SKM-1 (cell line): ENCODE data around the gene HLA-DRA.

Experiments used
- DNase-seq: peaks from one replicate; lab custom pipeline; 2025; ENCODE audit not compliant: unreplicated experiment; lab: John Stamatoyannopoulos, UW

HLA-DRA gene

DNA sequence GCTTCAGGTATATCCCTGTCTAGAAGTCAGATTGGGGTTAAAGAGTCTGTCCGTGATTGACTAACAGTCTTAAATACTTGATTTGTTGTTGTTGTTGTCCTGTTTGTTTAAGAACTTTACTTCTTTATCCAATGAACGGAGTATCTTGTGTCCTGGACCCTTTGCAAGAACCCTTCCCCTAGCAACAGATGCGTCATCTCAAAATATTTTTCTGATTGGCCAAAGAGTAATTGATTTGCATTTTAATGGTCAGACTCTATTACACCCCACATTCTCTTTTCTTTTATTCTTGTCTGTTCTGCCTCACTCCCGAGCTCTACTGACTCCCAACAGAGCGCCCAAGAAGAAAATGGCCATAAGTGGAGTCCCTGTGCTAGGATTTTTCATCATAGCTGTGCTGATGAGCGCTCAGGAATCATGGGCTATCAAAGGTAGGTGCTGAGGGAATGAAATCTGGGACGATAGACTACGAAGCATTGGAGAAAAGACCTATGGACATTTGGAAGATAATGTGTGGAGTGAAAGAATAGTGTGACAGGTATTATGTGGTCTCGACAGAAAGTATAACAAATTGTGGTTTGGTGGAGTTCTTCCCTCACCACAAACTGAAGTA is at the start of gene HLA-DRA:
HLA-DRA (plus strand) TSS at position 286 of the 613 bp plus-strand sequence; CDS start at position 350, 64 bp downstream.
- DNase-seq, result peak; percentile 57

DNA sequence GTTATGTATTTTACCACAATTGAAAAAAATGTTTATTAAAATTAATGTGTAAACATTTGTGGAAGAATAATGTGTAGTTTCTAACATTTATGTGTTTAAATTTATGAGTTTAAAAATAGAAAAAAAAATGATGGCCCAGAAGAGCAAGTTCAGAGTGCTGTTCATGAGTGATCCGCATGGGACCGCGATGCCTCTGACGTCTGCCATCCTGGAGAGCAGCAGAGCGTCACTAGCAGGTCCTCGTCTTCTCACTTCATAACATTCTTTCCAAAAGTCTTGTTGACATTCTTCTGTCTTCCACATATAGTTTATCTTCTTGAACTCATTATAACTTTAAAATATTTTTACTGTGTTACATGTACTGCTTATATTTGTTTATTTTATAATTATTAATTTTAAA is 48.2 kb upstream of the HLA-DRA start:
- DNase-seq, result no peak

DNA sequence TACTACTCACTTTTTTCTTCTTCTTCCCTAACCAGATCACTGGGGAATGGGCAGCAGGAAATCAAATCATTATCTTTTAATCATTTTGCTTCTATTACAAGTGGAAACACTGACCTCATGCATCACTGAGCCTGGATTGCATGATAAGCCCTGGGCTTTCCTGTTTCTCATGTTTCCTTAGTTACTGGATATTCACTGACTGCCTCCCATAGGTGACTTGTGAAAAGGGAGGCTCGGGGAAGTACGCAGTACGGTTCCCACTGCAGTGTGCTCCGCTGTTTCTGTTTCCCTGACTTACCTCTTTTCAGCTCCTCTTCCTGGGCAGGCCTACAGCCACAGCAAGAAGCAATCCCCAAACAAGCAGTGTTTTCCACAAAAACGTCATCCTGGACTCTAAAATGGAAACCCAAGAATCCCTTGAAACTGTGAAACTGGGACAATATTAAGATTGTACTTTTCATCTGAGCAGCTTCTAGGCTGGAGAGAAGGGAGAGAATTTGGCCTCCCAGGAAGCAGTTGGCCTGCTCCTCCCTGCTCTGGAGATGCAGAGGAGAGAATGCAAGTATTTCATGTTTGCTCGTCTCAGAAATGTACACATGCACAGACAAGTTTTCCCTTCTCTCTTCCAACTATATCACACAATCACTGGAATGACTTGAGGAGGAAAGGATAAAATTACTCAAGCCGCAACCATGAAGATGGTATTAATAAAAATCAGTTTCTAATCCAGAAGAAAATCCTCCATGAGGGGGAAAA is 45.8 kb upstream of the HLA-DRA start:
- no peak for DNase-seq

DNA sequence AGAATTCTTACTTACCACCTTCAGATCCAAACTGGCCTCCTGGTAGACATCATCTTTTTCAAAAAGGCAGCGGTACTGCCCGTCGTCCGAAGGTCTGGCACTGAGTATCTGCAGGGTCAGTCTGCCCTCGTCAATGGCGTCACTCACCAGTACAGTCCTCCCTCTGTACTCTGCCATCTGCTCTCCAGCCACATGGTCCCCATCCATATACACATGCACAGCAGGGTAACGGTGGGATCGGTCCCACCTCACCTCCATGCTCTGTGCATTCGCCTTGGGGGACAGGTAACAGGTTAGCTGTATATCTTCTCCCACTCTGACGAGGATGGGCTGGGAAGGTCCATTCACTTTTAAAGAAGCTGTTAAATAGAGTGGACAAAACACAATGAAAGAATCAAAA is 43.7 kb upstream of the HLA-DRA start:
- DNase-seq, result no peak

DNA sequence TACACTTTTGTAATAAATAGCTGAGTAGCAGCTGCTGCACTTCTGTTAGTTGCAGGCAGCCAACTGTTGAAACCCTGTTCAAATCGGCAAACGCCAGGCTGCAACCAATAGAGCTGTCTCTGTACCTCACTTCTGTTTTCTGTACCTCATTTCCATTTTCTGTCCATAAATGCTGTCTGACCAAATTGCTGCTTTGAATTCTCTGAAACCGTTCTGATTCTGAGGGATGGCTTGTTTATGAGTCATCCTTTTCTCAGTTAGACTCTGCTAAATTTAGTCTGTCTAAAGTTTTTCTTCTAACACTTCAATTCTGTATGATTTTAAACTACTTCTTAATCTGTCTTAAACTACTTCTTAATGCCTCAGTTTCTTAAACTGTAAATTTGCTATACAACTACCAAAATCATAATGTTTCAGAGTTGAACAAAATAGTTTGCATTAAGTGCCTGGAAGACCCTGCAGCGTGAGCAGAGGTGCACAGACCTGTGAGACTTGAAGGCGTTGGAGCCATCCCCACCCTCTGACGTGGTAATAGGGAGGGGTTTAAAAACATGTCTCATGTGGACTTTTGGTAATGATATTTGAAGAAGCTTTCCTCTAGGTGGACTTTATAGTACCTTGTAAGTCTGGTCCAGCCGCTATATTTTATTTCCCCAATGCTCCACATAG is 42.3 kb upstream of the HLA-DRA start:
- no peak for DNase-seq

DNA sequence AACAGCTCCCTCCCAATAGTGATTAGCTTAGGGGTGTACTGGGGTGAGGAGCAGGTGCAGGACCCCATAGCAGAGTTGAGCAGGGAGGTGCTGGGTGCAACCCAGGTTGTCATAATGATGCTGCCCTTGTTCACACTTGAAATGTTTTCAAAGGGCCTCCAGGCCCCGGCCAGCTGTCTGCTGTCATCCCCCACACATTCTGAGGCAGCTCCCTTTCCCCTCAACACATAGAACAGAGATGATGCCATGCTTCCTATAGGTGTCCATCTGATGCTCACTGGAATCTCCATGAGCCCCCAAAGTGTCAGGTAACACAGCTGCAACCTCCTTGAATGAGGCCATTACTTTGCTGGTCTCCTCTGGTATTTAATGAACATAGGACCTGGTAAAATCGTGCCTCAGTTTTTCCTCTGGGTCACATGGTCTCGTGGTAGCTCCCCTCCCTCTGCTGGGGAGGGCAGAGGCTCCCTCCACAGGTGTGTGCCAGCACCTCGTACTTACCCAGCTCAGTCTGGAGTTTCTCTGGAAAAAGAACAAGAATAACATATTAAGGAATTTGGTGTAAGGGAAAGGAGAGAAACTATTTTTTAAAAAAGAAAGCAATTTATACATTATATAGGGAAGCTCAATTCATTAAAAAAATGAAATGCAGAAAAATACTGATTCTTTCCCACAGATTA is 38.3 kb upstream of the HLA-DRA start:
- DNase-seq, result no peak

DNA sequence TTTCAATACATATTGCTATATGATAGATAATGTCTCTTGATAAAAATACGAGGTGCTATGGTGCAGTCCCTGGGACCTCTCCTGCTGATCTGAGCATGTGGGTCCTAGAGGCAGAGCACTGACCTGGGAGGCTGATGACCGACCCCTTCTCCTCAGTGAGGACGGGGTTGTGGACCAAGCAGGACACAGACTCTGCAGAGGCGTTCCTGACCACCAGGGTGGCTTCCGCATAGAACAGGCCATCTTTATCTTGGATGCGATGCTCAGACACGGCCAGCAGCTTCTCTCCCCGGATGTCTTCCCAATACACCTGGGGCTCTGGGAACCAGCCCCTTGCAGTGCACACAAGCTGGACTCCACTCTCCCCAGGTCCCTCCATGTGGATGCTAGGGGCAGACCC is 36.9 kb upstream of the HLA-DRA start:
- DNase-seq, result no peak

DNA sequence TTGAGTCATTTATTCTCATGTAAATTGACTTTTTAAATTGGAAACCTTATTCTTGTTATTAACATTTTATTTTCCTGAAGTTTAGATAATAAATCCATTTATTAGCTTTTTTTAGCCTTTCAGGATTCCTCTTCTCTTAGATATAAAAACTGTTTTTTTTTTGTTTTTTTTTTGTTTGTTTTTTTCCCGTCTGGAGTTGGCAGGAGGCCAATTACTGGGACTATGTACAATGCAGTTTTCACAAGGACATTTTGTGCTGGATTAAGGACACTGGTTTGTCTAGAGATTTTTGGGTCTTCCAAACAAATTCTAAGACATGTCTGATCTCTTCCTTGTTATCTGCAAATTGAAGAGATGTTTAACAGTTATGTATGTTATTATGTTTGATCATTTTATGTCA is 34.0 kb upstream of the HLA-DRA start:
- DNase-seq, result no peak

DNA sequence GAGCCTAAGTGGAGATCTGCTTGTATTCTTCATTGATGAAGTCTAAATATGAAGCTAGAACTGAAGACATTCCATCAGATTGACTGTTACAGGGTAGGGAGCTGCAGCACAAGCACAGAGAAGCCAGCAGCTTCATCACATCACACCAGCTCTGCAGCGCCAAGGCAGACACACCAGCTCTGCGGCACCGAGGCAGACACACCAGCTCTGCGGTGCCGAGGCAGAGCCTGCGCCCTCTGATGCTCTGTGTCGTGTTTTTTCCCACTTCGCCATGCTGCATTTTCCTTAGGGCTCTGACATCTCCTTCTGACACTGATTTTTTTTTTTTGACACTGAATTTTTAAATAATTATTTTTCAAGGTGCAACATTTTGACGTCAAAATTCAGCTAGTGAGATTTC is 33.5 kb upstream of the HLA-DRA start:
- no peak for DNase-seq

DNA sequence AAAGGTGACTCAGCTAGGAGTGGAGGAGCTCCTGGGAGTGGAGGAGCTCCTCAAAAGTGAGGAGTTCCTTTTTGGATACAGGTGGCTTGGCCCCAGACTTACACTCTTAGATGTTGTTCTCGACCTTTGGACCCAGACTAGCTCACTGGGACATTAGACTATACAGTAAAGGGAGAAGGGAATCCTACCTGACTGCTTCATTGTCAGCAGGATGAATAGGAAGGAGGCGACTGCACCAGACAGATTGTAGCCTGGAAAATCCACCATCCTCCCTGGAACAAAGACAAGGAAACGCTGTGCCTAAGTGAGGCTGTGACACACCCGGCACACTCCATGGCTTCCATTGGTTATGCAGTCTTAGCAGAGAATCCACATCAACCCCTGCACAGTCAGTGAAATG is 32.8 kb upstream of the HLA-DRA start, which contains the start of gene BTNL2:
BTNL2 (minus strand) TSS at position 325 of the 400 bp plus-strand sequence; CDS start at position 267, 58 bp downstream.
- DNase-seq, result no peak

DNA sequence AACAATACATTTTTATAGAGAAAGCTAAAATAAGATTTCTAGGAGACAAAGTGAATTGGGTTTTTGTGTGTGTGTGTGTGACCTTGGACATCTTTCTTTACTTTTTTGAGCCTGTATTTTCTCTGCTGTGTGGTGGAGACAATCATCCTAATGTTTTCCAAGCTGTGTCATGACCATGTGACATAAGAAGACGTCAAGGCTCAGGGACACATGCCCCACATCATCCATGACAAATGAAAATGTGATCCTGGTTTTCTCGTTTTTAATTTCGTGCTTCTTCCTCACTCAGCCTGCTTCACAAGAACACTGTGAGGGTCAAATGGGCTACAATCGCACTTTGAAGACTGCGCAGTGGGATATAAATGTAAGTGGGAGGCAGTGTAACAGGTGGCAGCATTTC is 28.8 kb upstream of the HLA-DRA start:
- no peak for DNase-seq

DNA sequence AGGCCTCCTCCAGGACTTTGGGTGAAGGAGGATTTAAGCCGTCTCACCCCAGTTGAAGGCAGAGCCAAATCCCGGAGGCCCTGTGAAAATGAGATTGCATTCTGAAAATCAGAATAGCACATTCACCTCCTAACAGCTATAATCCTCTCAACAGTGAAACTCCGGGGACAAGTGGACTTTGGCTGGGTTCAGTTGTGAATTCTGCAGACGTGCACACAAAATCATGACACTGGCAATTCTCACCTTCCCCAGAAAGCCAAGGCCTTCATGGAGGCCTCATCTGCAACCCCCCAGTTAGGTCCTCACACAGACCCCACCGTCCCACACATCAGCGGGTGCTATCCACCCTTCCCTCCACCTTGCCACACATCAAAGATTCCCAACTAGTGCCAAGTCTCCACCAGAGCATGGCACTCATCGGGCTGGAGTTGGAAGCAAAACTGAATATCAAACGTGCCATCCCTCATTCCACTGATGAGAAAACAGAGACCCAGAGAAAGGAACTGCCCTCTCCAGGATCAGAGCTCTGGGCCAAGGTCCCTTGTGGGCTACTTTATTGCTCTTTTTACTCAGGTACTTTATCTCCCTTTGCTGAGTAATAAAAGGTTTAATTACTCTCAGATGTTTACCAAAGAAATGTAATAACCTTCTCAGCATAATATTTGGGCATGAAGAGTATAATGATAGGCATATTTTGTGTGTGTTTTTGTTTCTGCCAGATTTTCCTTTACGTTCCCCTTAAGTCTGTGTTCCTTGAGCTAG is 27.9 kb upstream of the HLA-DRA start:
- DNase-seq, result no peak

DNA sequence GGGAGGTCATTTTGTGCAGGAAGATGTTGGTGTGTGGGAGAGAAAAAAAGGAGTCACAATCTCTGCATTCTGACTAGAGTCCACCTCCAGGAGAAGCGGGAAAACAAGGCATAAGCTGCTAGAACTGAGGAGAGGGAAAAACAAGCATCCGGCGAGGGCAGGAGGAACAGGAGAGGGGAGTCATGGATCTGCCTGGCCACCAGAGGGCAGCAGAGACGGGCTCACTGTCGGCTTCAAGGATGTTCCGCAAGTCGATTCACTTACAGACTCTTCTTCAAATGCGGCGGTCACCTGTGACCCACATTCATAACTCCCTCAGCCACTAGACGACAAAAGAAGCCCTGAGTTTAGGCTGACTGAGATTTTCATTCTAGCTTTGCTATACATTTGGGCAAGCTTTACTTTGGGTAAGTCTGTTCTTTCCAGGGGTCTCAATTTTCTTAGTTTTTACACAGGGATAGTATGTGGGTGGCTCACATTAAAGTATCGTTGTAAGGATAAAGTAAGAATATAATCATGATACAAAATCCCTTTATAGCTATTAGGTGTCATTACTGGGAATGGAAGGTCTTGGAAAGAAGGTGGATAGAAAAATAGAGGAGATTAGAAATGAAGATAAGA is 26.1 kb upstream of the HLA-DRA start:
- DNase-seq, result peak; percentile 76

DNA sequence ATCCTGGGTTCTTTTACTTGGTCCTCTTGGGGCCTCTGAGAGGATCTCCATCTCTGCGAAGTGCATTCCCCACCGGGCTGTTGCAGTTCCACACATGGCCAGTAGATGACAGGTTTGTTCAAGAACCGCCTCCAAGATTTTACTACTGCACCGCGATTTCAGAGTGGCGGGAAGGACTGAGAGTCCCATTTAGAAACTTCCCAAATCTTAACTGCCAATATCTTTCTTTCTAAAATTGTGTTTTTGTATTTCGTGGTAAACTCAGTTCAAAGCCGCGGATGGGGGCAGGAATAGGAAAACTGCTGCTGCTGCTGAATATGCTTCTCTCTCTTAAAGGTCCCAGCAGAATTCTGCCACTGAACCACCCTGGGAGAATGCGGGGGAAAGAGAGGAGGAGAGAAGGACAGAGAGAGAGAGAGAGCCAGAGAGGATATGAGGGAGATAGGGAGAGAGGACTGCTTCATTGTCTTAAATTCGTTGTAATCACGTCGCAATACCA is 24.1 kb upstream of the HLA-DRA start:
- peak; percentile 46 for DNase-seq

DNA sequence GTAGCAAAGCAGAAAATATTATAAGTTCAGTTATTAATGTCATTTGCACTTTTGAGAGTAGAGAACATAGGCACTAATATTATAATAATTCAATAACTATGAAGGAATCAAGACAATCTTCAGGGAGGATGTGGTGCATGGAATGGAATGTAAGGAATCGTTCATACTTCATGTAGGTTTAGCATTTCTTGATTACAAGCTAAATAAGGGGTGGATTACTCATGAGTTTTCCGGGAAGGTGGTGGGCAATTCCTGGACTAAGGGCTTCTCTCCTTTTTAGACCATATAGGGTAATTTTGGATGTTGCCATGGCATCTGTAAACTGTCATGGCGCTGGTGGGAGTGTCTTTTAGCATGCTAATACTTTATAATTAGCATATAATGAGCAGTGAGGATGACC is 23.7 kb upstream of the HLA-DRA start:
- no peak for DNase-seq

DNA sequence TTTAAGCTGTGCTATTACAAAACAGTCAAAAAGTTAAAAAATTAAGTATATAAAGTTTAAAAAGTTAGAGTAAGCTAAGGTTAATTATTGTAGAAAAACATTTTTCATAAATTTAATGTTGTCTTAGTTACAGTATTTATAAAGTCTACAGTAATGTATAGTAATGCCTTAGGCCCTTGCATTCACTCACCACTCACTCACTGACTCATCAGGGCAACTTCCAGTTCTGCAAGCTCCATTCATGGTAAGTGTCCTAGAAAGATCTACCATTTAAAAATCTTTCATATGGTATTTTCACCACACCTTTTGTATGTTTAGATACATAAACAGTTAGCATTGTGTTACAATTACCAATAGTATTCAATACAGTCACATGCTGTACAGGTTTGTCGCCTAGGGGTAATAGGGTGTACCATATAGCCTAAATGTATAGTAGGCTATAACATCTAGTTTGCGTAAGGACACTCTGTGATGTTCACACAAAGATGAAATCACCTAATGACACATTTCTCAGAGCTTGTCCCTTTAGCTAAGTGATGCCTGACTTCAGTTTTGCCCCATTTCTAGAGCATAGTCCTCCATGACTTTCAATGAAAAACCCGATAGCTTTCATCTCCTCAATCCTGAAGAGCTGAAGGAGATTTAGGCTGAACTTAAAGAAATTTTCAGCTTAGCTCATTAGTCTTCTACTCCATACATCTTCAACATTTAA is 14.9 kb upstream of the HLA-DRA start:
- DNase-seq, result no peak

DNA sequence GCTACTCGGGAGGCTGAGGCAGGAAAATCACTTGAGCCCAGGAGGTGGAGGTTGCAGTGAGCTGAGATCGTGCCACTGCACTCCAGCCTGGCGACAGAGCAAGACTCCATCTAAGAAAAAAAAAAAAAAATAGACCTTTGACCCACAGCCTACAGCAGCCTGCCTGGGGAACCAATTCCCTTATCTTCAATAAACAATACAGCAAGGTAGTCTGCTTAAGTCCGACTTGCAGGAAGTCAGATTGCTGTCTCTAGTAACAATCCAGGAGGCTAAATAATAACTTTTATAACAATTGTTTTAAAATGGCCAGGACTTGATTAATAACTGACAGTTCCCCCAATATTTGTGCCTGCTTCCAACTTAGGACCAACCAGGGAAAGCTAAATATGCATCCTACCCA is 13.3 kb upstream of the HLA-DRA start:
- no peak for DNase-seq

DNA sequence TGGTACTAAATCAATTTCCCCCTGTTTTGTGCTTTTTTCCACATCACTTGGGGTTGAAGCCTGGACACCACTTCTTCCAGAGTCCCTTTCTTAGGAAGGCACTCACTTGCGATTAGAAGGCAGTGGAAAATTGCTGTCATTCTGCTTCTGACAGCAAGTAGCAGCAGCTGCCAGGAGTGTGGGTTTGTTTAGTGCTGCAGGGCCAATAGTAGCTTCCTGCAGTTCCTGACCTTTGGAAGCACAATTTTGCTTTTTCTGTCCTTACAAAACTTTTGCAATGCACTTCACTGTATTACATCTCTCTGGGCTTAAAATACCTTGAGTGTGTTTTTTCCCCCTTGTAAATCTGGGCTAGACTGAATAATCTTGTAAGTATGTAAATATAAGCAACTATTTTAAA is 12.5 kb upstream of the HLA-DRA start:
- no peak for DNase-seq

DNA sequence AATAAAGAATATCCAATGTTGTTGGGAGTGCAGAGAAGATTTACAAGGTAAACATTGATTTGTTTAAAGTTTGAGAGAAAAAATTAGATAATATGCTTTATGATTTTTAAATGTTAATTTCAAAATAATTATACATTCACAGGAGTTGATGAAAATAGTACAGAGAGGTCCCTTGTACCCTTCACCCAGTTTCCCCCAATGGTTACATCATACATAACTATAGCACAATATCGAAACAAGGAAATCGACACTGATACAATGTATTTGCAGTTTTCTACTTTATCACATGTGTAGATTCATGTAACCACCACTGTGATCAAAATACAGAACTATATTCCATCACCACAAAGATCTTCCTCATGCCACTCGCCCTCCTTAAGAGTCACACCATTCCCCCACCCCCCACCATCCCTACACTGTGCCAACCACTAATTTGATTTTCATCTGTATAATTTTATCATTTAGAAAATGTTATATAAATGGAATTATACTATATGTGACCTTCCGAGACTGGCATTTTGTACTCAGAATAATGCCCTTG is 11.7 kb upstream of the HLA-DRA start:
- no peak for DNase-seq
